Stimulated activated CD8-positive, alpha-beta memory T cell treated with anti-CD3 and anti-CD28 coated beads, Interleukin-4, amount 100 ng/mL, for 24 hours (primary cell): ENCODE measurements around the gene DDX5.
"Not testable (repeated sequence)": the region's sequence is repeated elsewhere in the genome, so short reads cannot be mapped to it uniquely, and the experiment has no call there.

Source experiments
- DNase-seq: peaks from one replicate; pipeline ENCODE4 v3.0.0-alpha.2; 2020; ENCODE audit warnings: low read depth

DDX5 gene

GRCh38 chr17:64507413-64507782 lies 1.3 kb upstream of the DDX5 start:
- peak; percentile 6 for DNase-seq

- DNase-seq, result peak; percentile 94
These were observed 705 bp upstream of the DDX5 start, which contains the start of gene CEP95 for GRCh38 chr17:64506576-64507412. Gene CEP95, plus strand, starts transcription at chr17:64506977. Its CDS starts 121 bp downstream, at chr17:64507098.

GRCh38 chr17:64505340-64506200 lies 519 bp downstream of the DDX5 start:
- DNase-seq, result peak; percentile 71

DNA sequence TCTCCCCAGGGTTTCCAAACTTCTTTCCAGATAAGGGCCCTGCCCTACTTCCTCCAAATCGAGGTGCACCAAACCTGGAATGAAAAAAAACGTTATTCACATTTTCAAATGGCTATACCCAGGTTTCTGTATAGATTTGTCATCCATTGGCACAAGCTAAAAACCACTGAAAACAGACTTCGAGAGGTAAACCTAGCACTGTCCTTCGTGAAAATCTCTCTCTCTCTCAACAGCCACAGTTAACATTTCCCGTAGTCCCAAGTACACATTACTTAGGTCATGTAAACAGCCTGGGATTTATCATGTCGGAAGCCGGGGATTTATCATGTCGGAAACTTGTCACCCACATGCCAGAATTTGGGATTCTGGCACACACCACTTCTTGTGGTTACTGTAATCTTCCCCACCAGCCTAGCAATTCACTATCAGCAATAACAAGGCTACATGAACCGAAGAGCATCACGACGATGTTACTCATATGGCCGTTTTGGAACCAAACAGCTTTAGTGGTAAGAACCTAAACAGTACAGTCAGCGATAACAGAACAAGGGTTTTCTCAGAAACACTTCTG lies 1.2 kb downstream of the DDX5 start:
- DNase-seq, result no peak

- DNase-seq, result no peak
These were observed 2.0 kb downstream of the DDX5 start for GRCh38 chr17:64503821-64504768.

DNA sequence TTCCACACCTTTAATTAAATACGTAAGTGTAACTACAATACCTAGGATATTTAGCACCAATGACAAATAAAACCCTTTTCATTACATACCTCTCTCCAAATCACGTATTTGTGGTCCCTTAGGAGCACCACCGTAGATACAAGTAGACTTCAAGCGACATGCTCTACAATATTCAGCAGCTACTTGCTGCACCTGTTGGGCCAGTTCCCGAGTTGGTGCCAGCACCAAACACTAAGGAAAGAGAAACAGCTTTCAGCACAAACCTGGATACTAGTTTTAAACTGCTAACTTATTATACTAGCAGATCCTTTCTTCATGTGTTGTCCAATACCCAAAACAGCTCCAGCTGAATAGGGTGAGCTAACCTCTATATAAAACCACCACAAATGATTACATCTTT lies 2.7 kb downstream of the DDX5 start:
- DNase-seq, result no peak

- DNase-seq, result no peak
These were observed 3.3 kb downstream of the DDX5 start for GRCh38 chr17:64502809-64503208.

DNA sequence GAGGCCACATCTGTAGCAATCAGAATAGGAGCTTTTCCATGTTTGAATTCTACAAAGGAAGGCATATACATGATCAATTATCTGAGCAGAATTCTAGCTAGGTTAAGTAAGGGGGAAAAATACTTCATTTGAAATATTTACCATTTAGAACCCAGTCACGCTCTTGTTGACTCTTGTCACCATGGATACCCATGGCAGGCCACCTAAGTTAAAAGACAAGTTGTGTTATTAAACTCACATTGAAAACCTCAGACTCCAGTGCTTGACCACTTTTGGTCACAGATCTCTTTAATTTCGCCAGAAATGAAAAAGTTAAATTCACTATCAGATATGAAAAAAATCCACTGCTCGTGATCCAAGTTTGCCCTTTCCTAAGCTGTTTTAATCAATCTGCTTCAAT lies 4.1 kb downstream of the DDX5 start:
- no peak for DNase-seq

DNA sequence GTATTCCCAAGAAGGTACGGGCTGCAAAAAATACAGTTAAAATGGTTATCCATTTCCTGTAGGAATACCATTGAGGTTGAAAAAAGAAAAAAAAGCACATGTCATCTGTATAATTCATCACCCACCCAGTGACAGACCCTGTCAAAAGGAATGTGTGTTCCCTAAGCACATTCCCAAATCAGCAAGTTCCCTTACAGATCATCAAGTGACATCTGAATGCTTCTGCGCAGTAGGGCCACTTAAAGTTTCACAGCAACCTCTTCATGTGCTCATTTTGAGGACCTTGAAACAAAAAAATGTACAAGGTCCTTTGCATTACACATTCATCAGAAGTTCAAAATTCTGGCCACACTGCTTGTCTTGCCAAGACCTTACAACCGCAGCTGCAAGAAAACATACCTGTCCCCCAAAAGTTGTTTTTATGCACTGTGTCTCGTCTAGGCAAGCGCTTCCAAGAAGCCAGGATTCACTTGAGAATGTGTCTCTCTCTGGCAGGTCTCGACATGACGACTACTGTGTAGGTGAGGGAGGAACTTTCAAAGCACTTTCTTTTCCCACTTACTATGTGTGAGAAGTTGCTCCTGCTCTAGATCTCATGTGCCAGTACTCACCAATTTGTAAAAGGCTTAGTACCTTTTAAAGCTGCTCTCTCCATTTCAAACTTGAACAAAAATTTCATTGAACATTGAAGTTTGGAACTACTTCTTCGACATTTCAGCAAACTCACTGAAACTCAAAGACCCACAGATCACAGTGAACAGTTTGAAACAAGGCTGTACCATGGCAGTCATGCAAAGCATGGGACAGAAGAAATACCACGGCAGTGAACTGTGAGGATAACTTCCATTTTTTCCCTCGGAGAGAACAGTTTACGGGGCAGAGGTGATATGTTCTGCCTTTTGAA lies 5.0 kb downstream of the DDX5 start:
- DNase-seq, result no peak

- DNase-seq, result no peak
These were observed 5.6 kb downstream of the DDX5 start for GRCh38 chr17:64500487-64500859.

- DNase-seq, result no peak
These were observed 6.1 kb downstream of the DDX5 start for GRCh38 chr17:64499805-64500486.

DNA sequence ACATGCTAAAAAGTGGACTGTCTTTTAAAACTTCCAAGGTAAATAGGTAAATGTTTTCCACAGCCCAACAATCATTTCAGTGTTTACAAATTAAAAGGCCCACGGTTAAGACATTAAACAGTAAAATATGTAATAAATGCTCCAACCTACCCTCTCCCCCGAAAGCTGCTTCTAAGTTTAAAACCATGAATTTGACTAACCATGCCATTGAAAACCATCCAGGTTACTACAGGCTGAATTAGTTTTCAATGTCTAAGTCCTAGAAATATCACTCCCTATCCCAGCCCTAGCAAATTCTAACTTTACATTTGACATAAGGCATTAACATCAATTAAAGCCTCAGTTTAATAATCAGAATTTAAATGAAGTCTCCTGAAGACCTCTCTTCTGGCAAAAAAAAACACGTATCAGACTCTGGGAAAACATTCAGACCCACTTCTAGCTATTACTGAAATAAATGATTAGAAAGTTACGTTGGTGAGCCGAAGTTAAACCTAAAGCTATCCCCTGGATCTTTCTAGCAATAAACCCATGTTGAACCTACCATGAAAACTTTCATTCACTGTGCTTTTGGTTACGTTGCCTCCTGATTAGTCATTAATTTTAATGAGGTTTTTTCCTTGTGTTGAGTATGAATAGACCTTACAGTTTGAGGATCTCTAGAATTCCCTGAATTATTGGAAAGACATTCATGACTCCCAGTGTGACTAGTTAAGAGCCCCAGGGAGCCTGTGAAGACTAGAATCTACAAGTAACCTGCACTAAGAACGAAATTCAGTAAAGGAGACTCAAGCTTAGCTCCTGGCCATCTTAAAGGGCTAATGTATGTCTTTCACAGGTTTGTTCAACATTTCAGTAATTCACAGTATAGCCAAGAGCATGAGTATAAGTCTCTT lies 7.5 kb downstream of the DDX5 start:
- DNase-seq, result no peak

DNA sequence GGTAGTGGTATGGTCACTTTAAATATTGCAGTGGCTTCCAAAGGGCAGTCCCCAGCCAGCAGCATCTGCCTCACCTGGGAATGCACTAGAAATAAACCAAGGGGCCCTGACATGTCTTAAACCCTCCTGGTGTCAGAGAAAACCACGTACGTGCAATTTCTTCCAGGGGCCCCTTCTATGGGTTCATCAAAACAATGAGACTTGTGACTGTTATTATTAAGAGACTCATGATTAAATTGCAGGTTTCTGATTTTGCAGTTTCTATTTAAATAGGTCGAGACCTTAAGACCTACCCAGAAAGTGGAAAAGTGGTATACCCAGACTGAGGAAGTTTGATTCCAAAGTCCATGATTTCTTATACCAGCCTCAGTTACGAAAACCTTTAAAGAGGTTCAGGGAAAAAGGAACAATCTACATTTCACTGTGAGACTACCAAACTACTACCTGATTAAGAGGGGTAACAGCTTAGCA lies 8.5 kb downstream of the DDX5 start:
- no peak for DNase-seq

DNA sequence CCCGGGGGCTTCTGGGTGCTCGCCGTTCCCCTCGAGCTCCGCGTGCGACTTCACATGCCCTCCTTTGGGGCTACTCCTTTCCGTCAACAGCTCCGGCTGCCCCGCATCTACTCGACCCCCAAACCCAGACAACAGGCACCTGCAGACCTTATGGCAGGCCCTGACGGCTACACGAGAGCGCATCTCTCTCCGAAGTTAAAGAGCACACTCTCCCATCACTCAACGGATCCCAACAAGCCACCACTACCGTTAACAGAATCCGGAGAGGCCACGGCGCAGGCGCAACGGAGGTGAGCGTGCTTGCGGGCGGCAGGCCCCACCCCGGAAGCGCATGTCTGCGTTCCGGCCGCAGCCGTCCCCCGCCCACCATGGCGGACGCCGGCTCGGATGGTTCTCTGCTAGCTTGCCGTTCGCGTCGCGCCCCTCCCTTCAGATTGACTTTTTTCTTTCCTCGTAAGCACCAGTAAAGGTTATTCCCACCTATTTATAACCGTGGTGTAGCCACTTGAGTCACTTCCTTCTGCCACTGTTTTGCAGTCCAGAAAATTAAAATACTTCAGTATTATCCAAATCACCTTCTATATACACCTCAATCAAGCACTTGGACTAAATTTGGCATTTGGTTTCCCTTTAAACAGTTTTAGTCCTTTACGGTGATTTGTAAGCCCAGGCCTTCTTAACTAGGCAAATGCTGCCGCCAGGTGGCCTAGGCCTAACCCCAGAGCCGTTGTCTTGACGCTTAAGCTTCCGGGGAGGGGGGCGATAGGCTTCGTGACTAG lies 9.1 kb downstream of the DDX5 start, which contains the start of gene POLG2:
POLG2 (minus strand) TSS at position 269 of the 779 bp plus-strand sequence; CDS start at position 183, 86 bp downstream.
- DNase-seq, result peak; percentile 96

GRCh38 chr17:64496348-64496785 lies 9.7 kb downstream of the DDX5 start:
- DNase-seq, result no peak

- DNase-seq, result not testable (repeated sequence)
These were observed 10.8 kb downstream of the DDX5 start for GRCh38 chr17:64495300-64495699.

DNA sequence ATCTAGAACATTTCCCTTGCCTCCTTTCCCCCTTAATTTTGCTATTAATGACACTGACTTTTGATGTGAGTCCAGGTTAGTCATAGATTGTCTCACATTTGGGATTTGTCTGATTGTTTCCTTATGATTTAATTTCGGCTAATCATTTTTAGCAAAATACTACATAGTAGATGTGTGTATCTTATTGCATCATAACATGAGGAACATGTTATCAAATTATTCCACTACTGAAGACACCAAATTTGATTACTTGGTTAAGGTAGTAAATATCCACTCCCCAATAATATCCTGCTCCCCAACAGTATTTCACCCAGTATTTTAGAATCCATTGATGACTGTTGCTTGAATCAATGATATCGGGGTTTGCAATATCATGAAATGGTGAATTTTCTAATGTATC lies 12.0 kb downstream of the DDX5 start:
- DNase-seq, result no peak
